NB4 (cell line): ENCODE data around the gene SUMO3.

ENCODE experiments used
- DNase-seq: peaks from one replicate; pipeline ENCODE4 v3.0.0; 2010; ENCODE audit warnings: low read depth
- H3K4me3 ChIP-seq: one replicate; pipeline ENCODE4 v1.5.1; 2011; ENCODE audit warnings: mild to moderate bottlenecking, low read depth, low read length, moderate library complexity
- CTCF ChIP-seq: IDR thresholded peaks from one replicate; pipeline ENCODE4 v1.5.1; 2012; ENCODE audit warnings: low read depth, low read length
- MAX ChIP-seq: IDR thresholded peaks from 2 replicates; pipeline ENCODE4 v1.6.1; 2011; ENCODE audit warnings: low read depth, low read length
- MYC ChIP-seq: IDR thresholded peaks from 2 replicates; pipeline ENCODE4 v1.6.1; 2011; ENCODE audit warnings: low read depth, low read length
- POLR2A ChIP-seq: IDR thresholded peaks from 2 replicates; pipeline ENCODE4 v1.6.1; 2011; ENCODE audit warnings: mild to moderate bottlenecking; ENCODE audit not compliant: insufficient read length; ENCODE audit errors: extremely low read depth

SUMO3 gene

GRCh38 chr21:44812640-44813039, 5.2 kb downstream of the SUMO3 start:
- TF ChIP-seq CTCF (no peak), POLR2A (no peak), MAX (no peak), MYC (no peak)
- no peak for DNase-seq

GRCh38 chr21:44810779-44811178, 7.1 kb downstream of the SUMO3 start:
- no peak overlapping the region for H3K4me3 ChIP-seq
- TF ChIP-seq CTCF (no peak), POLR2A (no peak), MAX (no peak), MYC (no peak)
- DNase-seq, result no peak

More at GRCh38 chr21:44812640-44813039, 5.2 kb downstream of the SUMO3 start:
- H3K4me3 ChIP-seq, result no peak overlapping the region

GRCh38 chr21:44805859-44806258, 12.0 kb downstream of the SUMO3 start:
- TF ChIP-seq CTCF, result no peak
- TF ChIP-seq MAX, result no peak
- no peak for TF ChIP-seq POLR2A
- TF ChIP-seq MYC, result no peak
- DNase-seq, result no peak
- H3K4me3 ChIP-seq, result no peak overlapping the region

GRCh38 chr21:44805226-44805625, 12.6 kb downstream of the SUMO3 start:
- no peak overlapping the region for H3K4me3 ChIP-seq
- no peak for DNase-seq
- TF ChIP-seq CTCF (no peak), MAX (no peak), MYC (no peak), POLR2A (no peak)

- no peak for TF ChIP-seq CTCF
- TF ChIP-seq POLR2A, result no peak
- no peak for TF ChIP-seq MYC
- no peak for TF ChIP-seq MAX
- H3K4me3 ChIP-seq, result no peak overlapping the region
- no peak for DNase-seq
These were observed 13.1 kb downstream of the SUMO3 start for GRCh38 chr21:44804762-44805161.

GRCh38 chr21:44803651-44804050, 14.2 kb downstream of the SUMO3 start:
- no peak for DNase-seq
- no peak for TF ChIP-seq POLR2A
- TF ChIP-seq MYC, result no peak
- TF ChIP-seq CTCF, result no peak
- no peak for TF ChIP-seq MAX

More at GRCh38 chr21:44803651-44804050, 14.2 kb downstream of the SUMO3 start:
- H3K4me3 ChIP-seq, result no peak overlapping the region
